SU-DHL-6 (cell line): ENCODE results near the gene SULT1C4.

ENCODE experiments used
- EZH2phosphoT487 ChIP-seq: fragments of 200-600 bp; sonication (generic), shearing (Covaris generic); conservative IDR thresholded peaks from 2 replicates; pipeline ENCODE4 v1.6.1; 2018; ENCODE audit warnings: mild to moderate bottlenecking, antibody characterized with exemption, low read length, moderate library complexity, mixed read lengths
- TF ChIP-seq, protein P1 (sequence below): fragments of 200-600 bp; sonication (generic); IDR thresholded peaks from one replicate; pipeline ENCODE4 v1.5.1; 2017; ENCODE audit warnings: antibody characterized with exemption, mild to moderate bottlenecking, low read length, moderate library complexity; ENCODE audit not compliant: insufficient read depth, poor library complexity, severe bottlenecking

- TF ChIP-seq, protein P1, sequence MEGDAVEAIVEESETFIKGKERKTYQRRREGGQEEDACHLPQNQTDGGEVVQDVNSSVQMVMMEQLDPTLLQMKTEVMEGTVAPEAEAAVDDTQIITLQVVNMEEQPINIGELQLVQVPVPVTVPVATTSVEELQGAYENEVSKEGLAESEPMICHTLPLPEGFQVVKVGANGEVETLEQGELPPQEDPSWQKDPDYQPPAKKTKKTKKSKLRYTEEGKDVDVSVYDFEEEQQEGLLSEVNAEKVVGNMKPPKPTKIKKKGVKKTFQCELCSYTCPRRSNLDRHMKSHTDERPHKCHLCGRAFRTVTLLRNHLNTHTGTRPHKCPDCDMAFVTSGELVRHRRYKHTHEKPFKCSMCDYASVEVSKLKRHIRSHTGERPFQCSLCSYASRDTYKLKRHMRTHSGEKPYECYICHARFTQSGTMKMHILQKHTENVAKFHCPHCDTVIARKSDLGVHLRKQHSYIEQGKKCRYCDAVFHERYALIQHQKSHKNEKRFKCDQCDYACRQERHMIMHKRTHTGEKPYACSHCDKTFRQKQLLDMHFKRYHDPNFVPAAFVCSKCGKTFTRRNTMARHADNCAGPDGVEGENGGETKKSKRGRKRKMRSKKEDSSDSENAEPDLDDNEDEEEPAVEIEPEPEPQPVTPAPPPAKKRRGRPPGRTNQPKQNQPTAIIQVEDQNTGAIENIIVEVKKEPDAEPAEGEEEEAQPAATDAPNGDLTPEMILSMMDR, result no peak
- TF ChIP-seq EZH2phosphoT487, result no peak
These were observed 7.8 kb downstream of the SULT1C4 start for GRCh38 chr2:108385411-108386071.
